Neural cell (in vitro differentiated cells): ENCODE results near the gene CDC42BPB. TPM values are rescaled to one million over a fixed set of nuclear protein-coding genes. Genes with fewer than 3 reads are reported as not detected.

ENCODE experiments used
- H2AFZ ChIP-seq: fragments of 200-600, 300-800 bp; sonication (generic), shearing (Covaris generic); 2 replicates; pipeline ENCODE4 v1.6.0; 2014; ENCODE audit warnings: low read depth, mild to moderate bottlenecking, antibody characterized with exemption, low read length, moderate library complexity
- H3F3A ChIP-seq: fragments of 200-600 bp; shearing (Covaris generic); 2 replicates; pipeline ENCODE4 v1.6.1; 2016; ENCODE audit warnings: mild to moderate bottlenecking, moderate library complexity, mixed read lengths, antibody characterized with exemption, low read length; ENCODE audit not compliant: insufficient read depth, poor library complexity, severe bottlenecking
- H3K27ac ChIP-seq: fragments of 200-600, 300-800 bp; sonication (generic), shearing (Covaris generic); 2 replicates; pipeline ENCODE4 v1.5.1; 2014; ENCODE audit warnings: mild to moderate bottlenecking, low read length, moderate library complexity
- H3K27me3 ChIP-seq: fragments of 300-800, 200-600 bp; sonication (generic), shearing (Covaris generic); 2 replicates; pipeline ENCODE4 v1.6.0; 2014; ENCODE audit warnings: mild to moderate bottlenecking, low read depth, low read length, moderate library complexity; ENCODE audit not compliant: insufficient read depth
- H3K36me3 ChIP-seq: fragments of 300-800, 200-600 bp; sonication (generic), shearing (Covaris generic); 2 replicates; pipeline ENCODE4 v1.5.1; 2014; ENCODE audit warnings: mild to moderate bottlenecking, antibody characterized with exemption, low read length, moderate library complexity; ENCODE audit not compliant: insufficient read depth
- H3K4me2 ChIP-seq: fragments of 300-800, 200-600 bp; sonication (generic), shearing (Covaris generic); 2 replicates; pipeline ENCODE4 v1.6.0; 2014; ENCODE audit warnings: mild to moderate bottlenecking, low read length
- H3K4me3 ChIP-seq: fragments of 300-800, 200-600 bp; sonication (generic), shearing (Covaris generic); 2 replicates; pipeline ENCODE4 v1.5.1; 2014; ENCODE audit warnings: mild to moderate bottlenecking, low read length, moderate library complexity
- H3K79me2 ChIP-seq: fragments of 200-600 bp; shearing (Covaris generic); replicated peaks from 2 replicates; pipeline ENCODE4 v1.6.0; 2014; ENCODE audit warnings: mild to moderate bottlenecking, low read length, moderate library complexity; ENCODE audit not compliant: insufficient read depth
- H3K9ac ChIP-seq: fragments of 300-800, 200-600 bp; sonication (generic), shearing (Covaris generic); 2 replicates; pipeline ENCODE4 v1.6.1; 2016; ENCODE audit warnings: mild to moderate bottlenecking, low read length, mixed read lengths
- H3K9me2 ChIP-seq: fragments of 200-600 bp; shearing (Covaris generic); 2 replicates; pipeline ENCODE4 v1.6.1; 2016; ENCODE audit warnings: mild to moderate bottlenecking, low read length, mixed read lengths; ENCODE audit not compliant: insufficient read depth
- H3K9me3 ChIP-seq: fragments of 200-600, 300-800 bp; sonication (generic), shearing (Covaris generic); 2 replicates; pipeline ENCODE4 v1.6.1; 2016; ENCODE audit warnings: mild to moderate bottlenecking, mixed run types, low read length, moderate library complexity, mixed read lengths
- H4K20me1 ChIP-seq: fragments of 200-600 bp; shearing (Covaris generic); 2 replicates; pipeline ENCODE4 v1.6.1; 2016; ENCODE audit warnings: mild to moderate bottlenecking, mixed run types; ENCODE audit not compliant: insufficient read depth
- EP300 ChIP-seq: fragments of 450-650 bp; conservative IDR thresholded peaks from 2 replicates; pipeline ENCODE4 v1.6.1; 2014; ENCODE audit warnings: antibody characterized with exemption, mild to moderate bottlenecking, moderate library complexity; ENCODE audit not compliant: poor library complexity, severe bottlenecking
- MXI1 ChIP-seq: fragments of 450-650 bp; conservative IDR thresholded peaks from 2 replicates; pipeline ENCODE4 v1.6.1; 2014; ENCODE audit warnings: antibody characterized with exemption, mild to moderate bottlenecking; ENCODE audit not compliant: poor library complexity, severe bottlenecking
- RAD21 ChIP-seq: fragments of 450-650 bp; conservative IDR thresholded peaks from 2 replicates; pipeline ENCODE4 v1.6.1; 2014; ENCODE audit warnings: antibody characterized with exemption, mild to moderate bottlenecking, moderate library complexity
- polyA plus RNA-seq: library from polyadenylated mRNA; depleted of rRNA; stranded (reverse); fragments of >200 nt; gene quantifications from 2 replicates; pipeline ENCODE4 v1.2.3, GENCODE V29; 2014
- TF ChIP-seq, protein P1 (sequence below): IDR thresholded peaks from 2 replicates; pipeline ENCODE4 v1.6.1; 2012; ENCODE audit warnings: borderline replicate concordance
- TF ChIP-seq, protein P2 (sequence below): fragments of 450-650 bp; IDR thresholded peaks from 2 replicates; pipeline ENCODE4 v1.5.1; 2014; ENCODE audit warnings: antibody characterized with exemption, mild to moderate bottlenecking, moderate library complexity; ENCODE audit not compliant: poor library complexity, severe bottlenecking

CDC42BPB gene
- polyA plus RNA-seq, 1 donor from 2014 or later = 43.8 TPM

DNA sequence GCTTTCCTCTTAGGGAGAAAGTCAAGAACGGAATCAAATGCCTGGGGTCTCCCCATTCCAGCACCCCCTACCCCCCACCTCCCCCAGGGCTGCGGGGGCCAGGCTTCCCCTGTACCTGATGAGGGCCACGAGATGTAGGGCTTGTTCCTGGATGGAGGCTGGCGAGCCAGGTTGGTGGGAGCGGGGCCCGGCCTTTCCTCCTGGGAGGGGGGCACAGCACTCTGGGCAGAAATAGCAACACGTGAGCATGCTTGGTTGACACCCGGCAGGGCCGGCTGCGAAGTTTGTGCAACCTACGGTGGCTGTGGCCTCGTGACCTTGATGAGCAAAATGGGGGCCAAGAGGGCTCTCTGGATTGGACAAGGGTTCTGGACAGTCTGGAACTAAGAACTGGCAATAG, 119.2 kb downstream of the CDC42BPB start (continued):
- TF ChIP-seq, protein P1, sequence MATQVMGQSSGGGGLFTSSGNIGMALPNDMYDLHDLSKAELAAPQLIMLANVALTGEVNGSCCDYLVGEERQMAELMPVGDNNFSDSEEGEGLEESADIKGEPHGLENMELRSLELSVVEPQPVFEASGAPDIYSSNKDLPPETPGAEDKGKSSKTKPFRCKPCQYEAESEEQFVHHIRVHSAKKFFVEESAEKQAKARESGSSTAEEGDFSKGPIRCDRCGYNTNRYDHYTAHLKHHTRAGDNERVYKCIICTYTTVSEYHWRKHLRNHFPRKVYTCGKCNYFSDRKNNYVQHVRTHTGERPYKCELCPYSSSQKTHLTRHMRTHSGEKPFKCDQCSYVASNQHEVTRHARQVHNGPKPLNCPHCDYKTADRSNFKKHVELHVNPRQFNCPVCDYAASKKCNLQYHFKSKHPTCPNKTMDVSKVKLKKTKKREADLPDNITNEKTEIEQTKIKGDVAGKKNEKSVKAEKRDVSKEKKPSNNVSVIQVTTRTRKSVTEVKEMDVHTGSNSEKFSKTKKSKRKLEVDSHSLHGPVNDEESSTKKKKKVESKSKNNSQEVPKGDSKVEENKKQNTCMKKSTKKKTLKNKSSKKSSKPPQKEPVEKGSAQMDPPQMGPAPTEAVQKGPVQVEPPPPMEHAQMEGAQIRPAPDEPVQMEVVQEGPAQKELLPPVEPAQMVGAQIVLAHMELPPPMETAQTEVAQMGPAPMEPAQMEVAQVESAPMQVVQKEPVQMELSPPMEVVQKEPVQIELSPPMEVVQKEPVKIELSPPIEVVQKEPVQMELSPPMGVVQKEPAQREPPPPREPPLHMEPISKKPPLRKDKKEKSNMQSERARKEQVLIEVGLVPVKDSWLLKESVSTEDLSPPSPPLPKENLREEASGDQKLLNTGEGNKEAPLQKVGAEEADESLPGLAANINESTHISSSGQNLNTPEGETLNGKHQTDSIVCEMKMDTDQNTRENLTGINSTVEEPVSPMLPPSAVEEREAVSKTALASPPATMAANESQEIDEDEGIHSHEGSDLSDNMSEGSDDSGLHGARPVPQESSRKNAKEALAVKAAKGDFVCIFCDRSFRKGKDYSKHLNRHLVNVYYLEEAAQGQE = no peak

DNA sequence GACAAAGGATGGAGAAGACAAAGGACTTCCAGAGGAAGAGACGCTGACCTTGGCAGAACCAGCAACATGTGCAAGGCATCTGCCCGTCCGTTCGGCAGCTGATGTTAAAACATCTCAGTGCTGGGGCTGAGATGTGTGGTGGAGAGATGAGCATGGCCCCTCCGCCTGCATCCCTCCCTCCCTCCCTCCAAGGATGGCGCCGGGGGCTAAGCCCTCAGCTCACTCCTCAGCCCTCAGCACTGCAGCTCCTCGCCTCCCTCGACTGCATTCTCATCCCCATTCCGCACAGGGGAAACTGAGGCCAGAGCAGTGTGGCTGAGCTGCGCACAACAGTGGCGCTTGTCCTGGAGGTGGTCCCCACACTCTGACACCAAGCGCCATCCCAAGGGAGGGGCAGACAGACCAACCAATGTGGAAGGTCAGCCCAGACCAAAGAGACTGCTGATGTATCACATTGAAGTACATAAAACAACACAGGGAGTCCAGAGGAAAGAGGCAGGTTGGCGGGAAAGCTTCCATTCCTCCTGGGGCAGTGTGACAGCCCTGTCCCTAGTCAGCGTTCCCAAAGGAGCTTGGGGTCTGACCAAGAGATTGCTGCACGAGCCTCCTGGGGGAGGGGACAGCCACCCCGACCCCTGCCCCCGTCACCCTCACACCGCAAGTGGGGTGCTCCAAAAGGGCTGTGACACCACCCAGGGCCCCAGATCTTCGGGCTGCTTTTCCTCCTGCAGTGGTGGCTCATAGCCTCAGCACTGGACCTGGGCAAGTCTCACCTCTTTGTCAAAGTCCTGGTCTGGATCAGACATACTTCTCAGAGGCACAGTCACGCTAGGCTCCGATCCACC, 119.8 kb downstream of the CDC42BPB start:
- no peaks in the 10 kb centered on the region for H3K36me3 ChIP-seq
- H3K79me2 ChIP-seq = no peaks in the 10 kb centered on the region
- H4K20me1 ChIP-seq = no peaks in the 10 kb centered on the region
- no peak overlapping the region for H3K4me2 ChIP-seq
- H3K9ac ChIP-seq = no peak overlapping the region
- no peak overlapping the region for H2AFZ ChIP-seq
- no peak overlapping the region for H3K27ac ChIP-seq
- H3K4me3 ChIP-seq = no peak overlapping the region
- H3F3A ChIP-seq = no peaks in the 10 kb centered on the region
- H3K9me2 ChIP-seq = no peaks in the 10 kb centered on the region
- no peak for TF ChIP-seq RAD21
- H3K27me3 ChIP-seq = no peaks in the 10 kb centered on the region
- no peaks in the 10 kb centered on the region for H3K9me3 ChIP-seq

DNA sequence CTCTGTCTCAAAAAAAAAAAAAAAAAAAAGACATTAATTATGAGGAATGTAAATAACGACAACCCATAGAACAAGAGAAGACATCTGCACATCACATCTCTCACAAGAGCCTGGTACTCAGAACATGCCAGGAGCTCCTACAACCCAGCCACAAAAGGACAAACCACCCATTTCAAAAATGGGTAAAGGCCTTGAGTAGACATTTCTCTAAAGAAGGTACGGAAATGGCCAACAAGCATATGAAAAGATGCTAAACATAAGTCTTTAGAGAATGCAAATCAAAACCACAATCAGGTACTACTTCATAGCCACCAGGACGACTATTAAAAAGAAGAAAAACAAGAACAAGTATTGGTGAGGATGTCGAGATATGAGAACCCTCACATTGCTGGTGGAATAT, 121.6 kb downstream of the CDC42BPB start:
- Histone ChIP-seq H3K79me2 (no peaks in the 10 kb centered on the region), H2AFZ (no peak overlapping the region), H3K9ac (no peak overlapping the region), H3K27me3 (peaks cover 8% of the 10 kb centered on the region), H3K9me2 (no peaks in the 10 kb centered on the region), H4K20me1 (no peaks in the 10 kb centered on the region), H3K4me3 (no peak overlapping the region), H3K4me2 (no peak overlapping the region), H3K9me3 (no peaks in the 10 kb centered on the region), H3F3A (no peaks in the 10 kb centered on the region), H3K27ac (no peak overlapping the region), H3K36me3 (no peaks in the 10 kb centered on the region)
- TF ChIP-seq MXI1 (no peak), EP300 (no peak)
- TF ChIP-seq, protein P2, sequence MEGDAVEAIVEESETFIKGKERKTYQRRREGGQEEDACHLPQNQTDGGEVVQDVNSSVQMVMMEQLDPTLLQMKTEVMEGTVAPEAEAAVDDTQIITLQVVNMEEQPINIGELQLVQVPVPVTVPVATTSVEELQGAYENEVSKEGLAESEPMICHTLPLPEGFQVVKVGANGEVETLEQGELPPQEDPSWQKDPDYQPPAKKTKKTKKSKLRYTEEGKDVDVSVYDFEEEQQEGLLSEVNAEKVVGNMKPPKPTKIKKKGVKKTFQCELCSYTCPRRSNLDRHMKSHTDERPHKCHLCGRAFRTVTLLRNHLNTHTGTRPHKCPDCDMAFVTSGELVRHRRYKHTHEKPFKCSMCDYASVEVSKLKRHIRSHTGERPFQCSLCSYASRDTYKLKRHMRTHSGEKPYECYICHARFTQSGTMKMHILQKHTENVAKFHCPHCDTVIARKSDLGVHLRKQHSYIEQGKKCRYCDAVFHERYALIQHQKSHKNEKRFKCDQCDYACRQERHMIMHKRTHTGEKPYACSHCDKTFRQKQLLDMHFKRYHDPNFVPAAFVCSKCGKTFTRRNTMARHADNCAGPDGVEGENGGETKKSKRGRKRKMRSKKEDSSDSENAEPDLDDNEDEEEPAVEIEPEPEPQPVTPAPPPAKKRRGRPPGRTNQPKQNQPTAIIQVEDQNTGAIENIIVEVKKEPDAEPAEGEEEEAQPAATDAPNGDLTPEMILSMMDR = no peak
